Endothelial cell of umbilical vein (primary cell): ENCODE data around the gene PLOD2. TPM values are rescaled to one million over a fixed set of nuclear protein-coding genes. Genes with fewer than 3 reads are reported as not detected.

Source experiments
- BruUV-seq: library from RNA; stranded (reverse); fragments of 400-500 nt; replicated peaks from 2 replicates; lab custom pipeline; 2021; lab: Mats Ljungman, UMichigan
- CTCF ChIA-PET: fragments of 300-600, 350-600 bp; sonication (Branson Sonifier 250); formaldehyde crosslinking; loops from one replicate; lab custom pipeline; 2021; ENCODE audit warnings: antibody characterized with exemption, inconsistent platforms; lab: Charles Lee
- POLR2A ChIA-PET: fragments of 300-600, 350-600 bp; sonication (Branson Sonifier 250); formaldehyde crosslinking; loops from one replicate; lab custom pipeline; 2021; ENCODE audit warnings: antibody characterized with exemption, inconsistent platforms; lab: Charles Lee
- DNase-seq: peaks from one replicate; pipeline ENCODE4 v3.0.0-alpha.2; 2011; ENCODE audit warnings: low read depth, low spot score
- FAIRE-seq: peaks from 2 replicates; lab custom pipeline; 2011; peaks lifted over from hg19 to GRCh38; lab: Jason Lieb, UNC
- H2AFZ ChIP-seq: 2 replicates; pipeline ENCODE4 v1.6.0; 2012; ENCODE audit warnings: low read depth, low read length, control low read depth, inconsistent platforms
- H3K27ac ChIP-seq: 2 replicates; pipeline ENCODE4 v1.5.1; 2011; ENCODE audit warnings: low read depth, mild to moderate bottlenecking, control low read depth, low read length, moderate library complexity; ENCODE audit not compliant: insufficient read depth
- H3K27me3 ChIP-seq, 2 experiments: 2 replicates each; pipeline versions ENCODE4 v1.6.0 to v1.6.1; 2011; ENCODE audit warnings: low read length in 2 of 2, mixed read lengths in 1 of 2; ENCODE audit not compliant: control insufficient read depth in 2 of 2, insufficient read depth in 2 of 2
- H3K36me3 ChIP-seq, 2 experiments: 2 replicates in 1 of 2; 3 replicates in 1 of 2; pipeline ENCODE4 v1.5.1; 2011; ENCODE audit warnings: low read length in 2 of 2, mild to moderate bottlenecking in 1 of 2, moderate library complexity in 1 of 2; ENCODE audit not compliant: control insufficient read depth in 2 of 2, insufficient read depth in 2 of 2; ENCODE audit errors: extremely low read depth in 1 of 2
- H3K4me1 ChIP-seq: 3 replicates; pipeline ENCODE4 v1.5.1; 2011; ENCODE audit warnings: mild to moderate bottlenecking, low read length; ENCODE audit not compliant: control insufficient read depth, insufficient read depth; ENCODE audit errors: extremely low read depth
- H3K4me2 ChIP-seq: 2 replicates; pipeline ENCODE4 v1.6.1; 2011; ENCODE audit warnings: low read length, control low read depth, mixed read lengths; ENCODE audit not compliant: insufficient read depth
- H3K4me3 ChIP-seq, 3 experiments: fragments of 200-600 bp in 1 of 3; sonication (generic), shearing (Covaris generic) in 1 of 3; replicated peaks in 1 of 3; 2 replicates each; pipeline ENCODE4 v1.5.1; 2011 to 2016; ENCODE audit warnings: control low read depth in 3 of 3, low read length in 3 of 3, mild to moderate bottlenecking in 2 of 3, inconsistent platforms in 1 of 3, low read depth in 1 of 3, moderate library complexity in 1 of 3; ENCODE audit not compliant: insufficient read depth in 1 of 3
- H3K79me2 ChIP-seq: 2 replicates; pipeline ENCODE4 v1.6.0; 2012; ENCODE audit warnings: low read length, inconsistent platforms; ENCODE audit not compliant: control insufficient read depth, insufficient read depth
- H3K9ac ChIP-seq: replicated peaks from 2 replicates; pipeline ENCODE3; 2011; ENCODE audit warnings: low read length, control low read depth; ENCODE audit not compliant: insufficient read depth; ENCODE audit errors: extremely low read depth
- H3K9me1 ChIP-seq: replicated peaks from 3 replicates; pipeline ENCODE4 v1.6.0; 2011; ENCODE audit warnings: mild to moderate bottlenecking, low read length; ENCODE audit not compliant: control insufficient read depth, insufficient read depth; ENCODE audit errors: extremely low read depth
- H3K9me3 ChIP-seq: replicated peaks from 2 replicates; pipeline ENCODE4 v1.5.1; 2012; ENCODE audit warnings: low read length, inconsistent platforms; ENCODE audit not compliant: control insufficient read depth, insufficient read depth
- H4K20me1 ChIP-seq: replicated peaks from 2 replicates; pipeline ENCODE3; 2011; ENCODE audit warnings: mild to moderate bottlenecking, low read length; ENCODE audit not compliant: control insufficient read depth, insufficient read depth; ENCODE audit errors: extremely low read depth
- EZH2 ChIP-seq: IDR thresholded peaks from 2 replicates; pipeline ENCODE4 v1.6.1; 2012; ENCODE audit warnings: borderline replicate concordance, low read depth, mild to moderate bottlenecking, moderate library complexity, low read length, inconsistent platforms; ENCODE audit not compliant: severe bottlenecking
- FOS ChIP-seq: IDR thresholded peaks from 2 replicates; pipeline ENCODE4 v1.6.1; 2011; ENCODE audit warnings: mild to moderate bottlenecking, low read length, moderate library complexity, borderline replicate concordance; ENCODE audit not compliant: insufficient read depth
- GATA2 ChIP-seq: IDR thresholded peaks from 2 replicates; pipeline ENCODE4 v1.7.0; 2011; ENCODE audit warnings: low read depth, mild to moderate bottlenecking, moderate library complexity, mixed read lengths, low read length; ENCODE audit not compliant: insufficient read length, insufficient read depth
- JUN ChIP-seq: IDR thresholded peaks from 2 replicates; pipeline ENCODE4 v1.6.1; 2011; ENCODE audit warnings: borderline replicate concordance, low read depth; ENCODE audit not compliant: insufficient read length, insufficient read depth
- MYC ChIP-seq: IDR thresholded peaks from one replicate; pipeline ENCODE4 v1.6.1; 2011; ENCODE audit warnings: mild to moderate bottlenecking, low read depth, low read length
- POLR2A ChIP-seq: IDR thresholded peaks from 2 replicates; pipeline ENCODE4 v1.6.1; 2012; ENCODE audit warnings: low read depth, mild to moderate bottlenecking, control low read depth, low read length
- POLR2AphosphoS5 ChIP-seq: IDR thresholded peaks from 2 replicates; pipeline ENCODE4 v1.6.1; 2012; ENCODE audit warnings: low read depth, mild to moderate bottlenecking, control low read depth, low read length, moderate library complexity; ENCODE audit not compliant: insufficient read depth
- dilution Hi-C: fragments of 300-500 bp; cut with MboI; formaldehyde crosslinking; loops from one replicate; pipeline ENCODE4 v1.15.0; 2019; ENCODE audit warnings: low sequenced_read_pairs; ENCODE audit not compliant: extremely low pct_ligation_motif_present
- intact Hi-C: fragments of 100-400 bp; cut with micrococcal nuclease; formaldehyde crosslinking; loops from one replicate; pipeline ENCODE4 v1.10.0; 2022
- polyA plus RNA-seq, 4 experiments: library from polyadenylated mRNA; depleted of rRNA in 3 of 4; stranded (reverse) in 3 of 4; unstranded in 1 of 4; fragments of >200 nt; gene quantifications; 2 replicates each; pipeline versions ENCODE4 v1.2.1 to v1.2.3, GENCODE V29; 2011 to 2012; ENCODE audit warnings: missing spikeins in 1 of 4
- total RNA-seq: library from RNA; stranded (reverse); gene quantifications from 2 replicates; pipeline ENCODE4 v1.2.3, GENCODE V29; 2021
- TF ChIP-seq, protein P1 (sequence below): IDR thresholded peaks from 2 replicates; pipeline ENCODE4 v1.6.1; 2011; ENCODE audit not compliant: insufficient read depth, insufficient read length
- TF ChIP-seq, protein P2 (sequence below), 2 donors: IDR thresholded peaks; 1 replicate in 1 of 2; 2 replicates in 1 of 2; pipeline ENCODE4 v1.5.1; 2011; ENCODE audit warnings: low read length in 2 of 2, mild to moderate bottlenecking in 2 of 2, moderate library complexity in 2 of 2, control low read depth in 1 of 2, inconsistent platforms in 1 of 2, low read depth in 1 of 2; ENCODE audit not compliant: insufficient read depth in 1 of 2; ENCODE audit errors: extremely low read depth in 1 of 2

The PLOD2 gene
- total and polyA plus RNA-seq, 2 donors (not counting 3 experiments of a cell fraction or from before 2014, with no cell fraction given): 36.1 to 193 TPM

DNA sequence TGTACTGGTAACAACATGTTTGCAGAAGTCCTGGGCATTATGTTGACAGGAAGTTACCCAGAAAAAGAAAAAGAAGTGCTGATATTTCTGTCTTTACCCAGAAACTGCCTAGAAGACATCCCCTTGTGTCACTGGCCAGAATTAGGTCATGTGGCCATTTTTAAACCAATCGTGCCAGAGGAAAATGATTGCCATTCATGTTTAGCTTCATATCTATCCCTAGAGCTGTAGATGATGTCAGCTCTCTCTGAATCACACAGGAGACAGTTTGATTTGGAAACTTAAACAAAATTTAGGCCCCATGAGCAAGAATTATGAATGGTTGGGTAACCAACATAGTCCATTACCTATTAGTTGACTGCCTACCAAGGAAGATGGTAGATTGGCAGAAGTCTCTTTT, 8.9 kb upstream of the PLOD2 start:
- Histone ChIP-seq H3K4me1 (peaks cover 26% of the 10 kb centered on the region), H3K9me1 (no peaks in the 10 kb centered on the region), H3K27me3 (no peaks in the 10 kb centered on the region), H3K79me2 (no peaks in the 10 kb centered on the region), H3K9ac (no peak overlapping the region), H3K4me2 (no peak overlapping the region), H3K36me3 (no peaks in the 10 kb centered on the region), H3K27ac (no peak overlapping the region), H2AFZ (no peak overlapping the region), H3K4me3 (no peak overlapping the region), H4K20me1 (no peaks in the 10 kb centered on the region), H3K9me3 (no peaks in the 10 kb centered on the region)
- dilution Hi-C loops: no loop called here
- no peak for TF ChIP-seq GATA2
- no peak for TF ChIP-seq POLR2A
- TF ChIP-seq EZH2: no peak
- no peak for TF ChIP-seq FOS
- TF ChIP-seq, protein P1, sequence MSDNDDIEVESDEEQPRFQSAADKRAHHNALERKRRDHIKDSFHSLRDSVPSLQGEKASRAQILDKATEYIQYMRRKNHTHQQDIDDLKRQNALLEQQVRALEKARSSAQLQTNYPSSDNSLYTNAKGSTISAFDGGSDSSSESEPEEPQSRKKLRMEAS: no peak
- no peak for TF ChIP-seq POLR2AphosphoS5
- TF ChIP-seq JUN: no peak
- TF ChIP-seq MYC: no peak
- TF ChIP-seq, protein P2, sequence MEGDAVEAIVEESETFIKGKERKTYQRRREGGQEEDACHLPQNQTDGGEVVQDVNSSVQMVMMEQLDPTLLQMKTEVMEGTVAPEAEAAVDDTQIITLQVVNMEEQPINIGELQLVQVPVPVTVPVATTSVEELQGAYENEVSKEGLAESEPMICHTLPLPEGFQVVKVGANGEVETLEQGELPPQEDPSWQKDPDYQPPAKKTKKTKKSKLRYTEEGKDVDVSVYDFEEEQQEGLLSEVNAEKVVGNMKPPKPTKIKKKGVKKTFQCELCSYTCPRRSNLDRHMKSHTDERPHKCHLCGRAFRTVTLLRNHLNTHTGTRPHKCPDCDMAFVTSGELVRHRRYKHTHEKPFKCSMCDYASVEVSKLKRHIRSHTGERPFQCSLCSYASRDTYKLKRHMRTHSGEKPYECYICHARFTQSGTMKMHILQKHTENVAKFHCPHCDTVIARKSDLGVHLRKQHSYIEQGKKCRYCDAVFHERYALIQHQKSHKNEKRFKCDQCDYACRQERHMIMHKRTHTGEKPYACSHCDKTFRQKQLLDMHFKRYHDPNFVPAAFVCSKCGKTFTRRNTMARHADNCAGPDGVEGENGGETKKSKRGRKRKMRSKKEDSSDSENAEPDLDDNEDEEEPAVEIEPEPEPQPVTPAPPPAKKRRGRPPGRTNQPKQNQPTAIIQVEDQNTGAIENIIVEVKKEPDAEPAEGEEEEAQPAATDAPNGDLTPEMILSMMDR (IDR thresholded peaks at IDR 0.05; ENCODE audit: extremely low read depth in 1 of 2, insufficient read depth in 1 of 2, low read depth in 1 of 2, low read length in 2 of 2): no peak
- FAIRE-seq (no peak), DNase-seq (no peak)
- ChIA-PET POLR2A (no interaction called here), CTCF (interaction anchor here (1.5 kb wide), 1 partner anchor 105 kb away, joined by 8 read pairs; no protein-coding TSS in a partner anchor)
- intact Hi-C loops: no loop called here
- BruUV-seq: no TSS peak
